ENCODE results near the gene GTF2IRD1. TPM values are rescaled to one million over a fixed set of nuclear protein-coding genes. Genes with fewer than 3 reads are reported as not detected.
"Not testable (repeated sequence)": the region's sequence is repeated elsewhere in the genome, so short reads cannot be mapped to it uniquely, and the experiment has no call there.

Gene GTF2IRD1
- total RNA-seq, 1 donor from 2014 or later: 7.5 TPM

DNA sequence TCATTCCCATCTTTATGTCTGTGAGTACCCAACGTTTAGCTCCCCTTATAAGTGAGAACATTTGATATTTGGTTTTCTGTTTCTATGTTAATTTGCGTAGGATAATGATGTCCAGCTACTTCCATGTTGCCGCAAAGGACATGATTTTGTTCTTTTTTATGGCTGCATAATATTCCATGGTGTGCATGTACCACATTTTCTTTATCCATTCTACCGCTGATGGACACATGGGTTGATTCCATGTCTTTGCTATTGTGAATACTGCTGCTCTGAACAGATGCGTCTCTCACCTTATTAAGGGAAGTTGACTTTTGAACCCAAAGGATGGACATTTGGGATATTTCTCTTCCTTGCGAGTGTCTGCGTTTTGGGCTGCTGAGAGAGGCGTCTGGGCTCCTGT lies 50.2 kb downstream of the GTF2IRD1 start:
- Histone ChIP-seq H3K4me3 (no peak overlapping the region), H3K27ac (no peak overlapping the region)
- DNase-seq (ENCODE audit: low spot score in 2 of 2): no peak

GRCh38 chr7:74505471-74506324 lies 52.0 kb downstream of the GTF2IRD1 start:
- H3K27ac ChIP-seq: no peak overlapping the region
- no peaks in the 10 kb centered on the region for H3K9me3 ChIP-seq
- H3K36me3 ChIP-seq: no peaks in the 10 kb centered on the region
- TF ChIP-seq CTCF (IDR thresholded peaks at IDR 0.05): no peak
- H3K27me3 ChIP-seq: no peaks in the 10 kb centered on the region
- no peak overlapping the region for H3K4me3 ChIP-seq
- no peak for DNase-seq (ENCODE audit: low spot score in 2 of 2)
- peaks cover 0 to 8% of the 10 kb centered on the region in 2 donors for H3K4me1 ChIP-seq
- intact Hi-C loops (cut with DNase I): no loop called here

More for the DNA sequence above, 50.2 kb downstream of the GTF2IRD1 start:
- H3K27me3 ChIP-seq: no peaks in the 10 kb centered on the region
- no peaks in the 10 kb centered on the region for H3K9me3 ChIP-seq
- H3K36me3 ChIP-seq: no peaks in the 10 kb centered on the region
- peaks cover 0 to 8% of the 10 kb centered on the region in 2 donors for H3K4me1 ChIP-seq
- TF ChIP-seq CTCF (IDR thresholded peaks at IDR 0.05): no peak
- intact Hi-C loops (cut with DNase I): loop anchor here (5.0 kb wide), 1 partner anchor 52 kb away; the partner anchor contains the start of gene GTF2IRD1

DNA sequence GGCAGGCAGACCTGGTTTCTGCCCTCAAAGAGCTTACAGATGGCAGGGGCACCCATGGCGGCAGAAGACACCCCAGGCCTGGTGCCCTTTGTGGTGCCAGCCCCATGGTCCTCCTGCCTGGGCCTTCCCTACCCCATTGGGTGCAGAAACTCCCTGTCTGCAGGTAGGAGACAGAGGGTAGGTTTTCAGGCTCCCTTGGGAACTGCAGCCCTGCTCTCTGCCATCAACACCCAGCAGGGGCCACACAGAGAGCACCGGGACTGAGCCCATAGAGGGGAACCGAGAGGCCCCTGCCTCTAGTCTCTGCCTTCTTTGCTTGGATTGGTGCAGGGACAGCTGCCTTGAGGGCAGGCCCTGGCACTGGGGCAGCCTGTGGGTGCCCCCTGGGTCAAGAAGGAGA lies 52.6 kb downstream of the GTF2IRD1 start:
- Histone ChIP-seq H3K27me3 (no peaks in the 10 kb centered on the region), H3K9me3 (no peaks in the 10 kb centered on the region), H3K4me3 (no peak overlapping the region), H3K4me1 (peaks cover 0 to 8% of the 10 kb centered on the region in 2 donors), H3K27ac (no peak overlapping the region), H3K36me3 (no peaks in the 10 kb centered on the region)
- DNase-seq (ENCODE audit: low spot score in 2 of 2): no peak
- intact Hi-C loops (cut with DNase I): no loop called here
- TF ChIP-seq CTCF (IDR thresholded peaks at IDR 0.05): no peak

- intact Hi-C loops (cut with DNase I): no loop called here
- Histone ChIP-seq H3K9me3 (no peaks in the 10 kb centered on the region), H3K36me3 (no peaks in the 10 kb centered on the region), H3K4me1 (peaks cover 0 to under 1% of the 10 kb centered on the region in 2 donors), H3K4me3 (no peak overlapping the region), H3K27ac (no peak overlapping the region), H3K27me3 (no peaks in the 10 kb centered on the region)
- DNase-seq (ENCODE audit: low spot score in 2 of 2): no peak
- TF ChIP-seq CTCF (IDR thresholded peaks at IDR 0.05): no peak
Observed at GRCh38 chr7:74507538-74508319, 54.0 kb downstream of the GTF2IRD1 start.

DNA sequence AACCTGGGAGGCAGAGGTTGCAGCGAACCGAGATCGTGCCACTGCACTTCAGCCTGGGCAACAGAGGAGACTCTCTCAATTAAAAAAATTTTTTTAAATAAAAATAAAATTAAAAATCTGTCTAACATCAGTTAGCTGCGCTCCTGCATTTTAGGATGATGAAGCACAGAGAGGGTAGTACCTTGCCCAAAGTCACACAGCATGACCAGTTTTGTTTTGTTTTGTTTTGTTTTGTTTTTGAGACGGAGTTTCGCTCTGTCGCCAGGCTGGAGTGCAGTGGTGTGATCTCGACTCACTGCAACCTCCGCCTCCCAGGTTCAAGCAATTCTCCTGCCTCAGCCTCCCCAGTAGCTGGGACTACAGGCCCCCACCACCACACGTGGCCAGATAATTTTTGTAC lies 55.7 kb downstream of the GTF2IRD1 start:
- H3K4me3 ChIP-seq; intact Hi-C loops (cut with DNase I); H3K27ac ChIP-seq; H3K4me1 ChIP-seq; H3K36me3 ChIP-seq; H3K9me3 ChIP-seq; H3K27me3 ChIP-seq; DNase-seq (ENCODE audit: low spot score in 2 of 2): not testable (repeated sequence)

DNA sequence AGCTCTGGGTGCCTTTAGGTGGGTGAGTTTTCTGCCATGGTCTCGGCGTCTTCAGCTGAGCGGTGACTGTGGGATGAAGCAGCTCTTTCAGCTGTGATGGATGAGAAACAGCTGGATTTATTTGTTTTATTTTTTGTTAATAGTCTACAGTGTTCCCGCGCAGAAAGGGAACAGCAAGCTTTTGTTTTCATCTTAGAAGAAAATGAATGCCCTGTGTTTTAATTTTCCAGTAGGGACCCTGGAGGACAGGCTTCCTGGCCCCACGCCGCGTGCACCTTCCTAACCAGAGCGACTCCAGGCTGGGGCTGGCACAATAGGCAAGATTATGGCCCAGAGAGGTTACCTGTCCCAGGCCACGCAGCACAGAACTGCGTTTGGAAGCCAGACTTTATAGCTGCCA lies 57.6 kb downstream of the GTF2IRD1 start:
- no peak overlapping the region for H3K27ac ChIP-seq
- no peaks in the 10 kb centered on the region for H3K27me3 ChIP-seq
- intact Hi-C loops (cut with DNase I): no loop called here
- no peaks in the 10 kb centered on the region for H3K4me1 ChIP-seq
- peaks cover 12 to 14% of the 10 kb centered on the region in 2 donors for H3K36me3 ChIP-seq
- TF ChIP-seq CTCF (IDR thresholded peaks at IDR 0.05): no peak
- DNase-seq (ENCODE audit: low spot score in 2 of 2): no peak
- H3K9me3 ChIP-seq: no peaks in the 10 kb centered on the region
- no peak overlapping the region for H3K4me3 ChIP-seq
